SU-DHL-6 (cell line): ENCODE data around the gene DNAAF1.

ENCODE experiments used
- H2AFZ ChIP-seq: fragments of 200-600 bp; sonication (generic); 2 replicates; pipeline ENCODE4 v1.6.1; 2014; ENCODE audit warnings: low read depth, mild to moderate bottlenecking, moderate library complexity, mixed read lengths, antibody characterized with exemption, low read length; ENCODE audit not compliant: severe bottlenecking
- H3F3A ChIP-seq: fragments of 200-600 bp; shearing (Covaris generic); 2 replicates; pipeline ENCODE4 v1.6.0; 2016; ENCODE audit warnings: antibody characterized with exemption, mild to moderate bottlenecking; ENCODE audit not compliant: insufficient read depth
- H3K27ac ChIP-seq: fragments of 200-600 bp; sonication (generic); 2 replicates; pipeline ENCODE4 v1.5.1; 2016; ENCODE audit warnings: low read depth, mild to moderate bottlenecking, low read length, moderate library complexity, mixed read lengths
- H3K27me3 ChIP-seq: fragments of 200-600 bp; sonication (generic), shearing (Covaris generic); 2 replicates; pipeline ENCODE4 v1.6.0; 2014; ENCODE audit warnings: mild to moderate bottlenecking, low read length
- H3K36me3 ChIP-seq: fragments of 200-600 bp; sonication (generic); 2 replicates; pipeline ENCODE4 v1.6.1; 2014; ENCODE audit warnings: mild to moderate bottlenecking, low read length, mixed read lengths
- H3K4me2 ChIP-seq: fragments of 300-600, 200-600 bp; shearing (Covaris generic), sonication (generic); 2 replicates; pipeline ENCODE4 v1.6.0; 2014; ENCODE audit warnings: low read length, low read depth, mild to moderate bottlenecking; ENCODE audit not compliant: poor library complexity, severe bottlenecking
- H3K4me3 ChIP-seq: fragments of 200-600 bp; sonication (generic); 2 replicates; pipeline ENCODE4 v1.5.1; 2014; ENCODE audit warnings: antibody characterized with exemption, low read length, mild to moderate bottlenecking, mixed read lengths; ENCODE audit not compliant: insufficient read depth, poor library complexity, severe bottlenecking
- H3K79me2 ChIP-seq: fragments of 200-600 bp; sonication (generic); 2 replicates; pipeline ENCODE4 v1.6.1; 2014; ENCODE audit warnings: mild to moderate bottlenecking, low read length, moderate library complexity; ENCODE audit not compliant: insufficient read depth
- H3K9ac ChIP-seq: fragments of 200-600 bp; sonication (generic); 2 replicates; pipeline ENCODE4 v1.7.0; 2014; ENCODE audit warnings: mild to moderate bottlenecking, low read length
- H3K9me2 ChIP-seq: fragments of 200-600 bp; sonication (generic); replicated peaks from 2 replicates; pipeline ENCODE4 v1.6.1; 2014; ENCODE audit warnings: low read length; ENCODE audit not compliant: insufficient read depth
- H3K9me3 ChIP-seq: fragments of 200-600 bp; sonication (generic); 2 replicates; pipeline ENCODE4 v1.6.1; 2014; ENCODE audit warnings: low read length, mixed read lengths; ENCODE audit not compliant: insufficient read depth
- H4K20me1 ChIP-seq: fragments of 200-600 bp; sonication (generic); 2 replicates; pipeline ENCODE4 v1.6.1; 2014; ENCODE audit warnings: low read depth, mild to moderate bottlenecking, antibody characterized with exemption, low read length, moderate library complexity, mixed read lengths
- CTCF ChIP-seq: fragments of 200-600 bp; sonication (generic); IDR thresholded peaks from one replicate; pipeline ENCODE4 v1.5.1; 2017; ENCODE audit warnings: antibody characterized with exemption, mild to moderate bottlenecking, low read length, moderate library complexity; ENCODE audit not compliant: insufficient read depth, poor library complexity, severe bottlenecking
- EZH2phosphoT487 ChIP-seq: fragments of 200-600 bp; sonication (generic), shearing (Covaris generic); conservative IDR thresholded peaks from 2 replicates; pipeline ENCODE4 v1.6.1; 2018; ENCODE audit warnings: mild to moderate bottlenecking, antibody characterized with exemption, low read length, moderate library complexity, mixed read lengths

The DNAAF1 gene

GRCh38 chr16:84223456-84223855, 78.3 kb downstream of the DNAAF1 start:
- H3K9me3 ChIP-seq, result no peaks in the 10 kb centered on the region
- H3F3A ChIP-seq, result no peaks in the 10 kb centered on the region
- no peak for TF ChIP-seq CTCF
- TF ChIP-seq EZH2phosphoT487, result no peak
- H3K9ac ChIP-seq, result no peak overlapping the region
- no peaks in the 10 kb centered on the region for H4K20me1 ChIP-seq
- H2AFZ ChIP-seq, result no peak overlapping the region
- no peaks in the 10 kb centered on the region for H3K79me2 ChIP-seq
- H3K27ac ChIP-seq, result no peak overlapping the region
- H3K27me3 ChIP-seq, result no peaks in the 10 kb centered on the region
- H3K9me2 ChIP-seq, result no peaks in the 10 kb centered on the region
- no peak overlapping the region for H3K4me2 ChIP-seq
- no peak overlapping the region for H3K4me3 ChIP-seq
- H3K36me3 ChIP-seq, result no peaks in the 10 kb centered on the region

GRCh38 chr16:84224554-84224953, 79.4 kb downstream of the DNAAF1 start:
- H3K9ac ChIP-seq, result no peak overlapping the region
- H3K4me3 ChIP-seq, result no peak overlapping the region
- no peaks in the 10 kb centered on the region for H4K20me1 ChIP-seq
- no peaks in the 10 kb centered on the region for H3K79me2 ChIP-seq
- H3K9me3 ChIP-seq, result no peaks in the 10 kb centered on the region
- no peak for TF ChIP-seq CTCF
- no peak overlapping the region for H3K4me2 ChIP-seq
- H3K9me2 ChIP-seq, result no peaks in the 10 kb centered on the region
- no peaks in the 10 kb centered on the region for H3F3A ChIP-seq
- H3K36me3 ChIP-seq, result no peaks in the 10 kb centered on the region
- no peak overlapping the region for H2AFZ ChIP-seq
- H3K27ac ChIP-seq, result no peak overlapping the region
- H3K27me3 ChIP-seq, result no peaks in the 10 kb centered on the region

- H3K36me3 ChIP-seq, result no peaks in the 10 kb centered on the region
- H3K27ac ChIP-seq, result no peak overlapping the region
- no peaks in the 10 kb centered on the region for H3K27me3 ChIP-seq
Observed at GRCh38 chr16:84225126-84225525, 80.0 kb downstream of the DNAAF1 start.

More at GRCh38 chr16:84225126-84225525, 80.0 kb downstream of the DNAAF1 start:
- Histone ChIP-seq H3K9me2 (no peaks in the 10 kb centered on the region), H3K79me2 (no peaks in the 10 kb centered on the region), H3K4me3 (no peak overlapping the region), H2AFZ (no peak overlapping the region), H3K9me3 (no peaks in the 10 kb centered on the region), H3K9ac (no peak overlapping the region), H3F3A (no peaks in the 10 kb centered on the region), H3K4me2 (no peak overlapping the region), H4K20me1 (no peaks in the 10 kb centered on the region)
- TF ChIP-seq EZH2phosphoT487 (no peak), CTCF (no peak)
